ENCODE measurements around the gene PUS3. TPM values are rescaled to one million over a fixed set of nuclear protein-coding genes. Genes with fewer than 3 reads are reported as not detected.

The PUS3 gene
- total and polyA plus RNA-seq, 4 donors = 8.0 to 9.4 (median 8.5) TPM

- intact Hi-C loops (cut with DNase I) = loop anchor here in 1 of 2 donors (1.0 kb wide), 1 partner anchor 252 kb away; no protein-coding TSS in a partner anchor
- Histone ChIP-seq H3K4me1 (ENCODE audit: control insufficient read depth in 1 of 2, insufficient read depth in 2 of 2, low read length in 2 of 2) (no peaks in the 10 kb centered on the region), H3K9me3 (ENCODE audit: control insufficient read depth, low read length) (no peaks in the 10 kb centered on the region), H3K27ac (ENCODE audit: low read depth in 1 of 2, low read length in 2 of 2) (no peak overlapping the region), H3K36me3 (ENCODE audit: control insufficient read depth in 1 of 2, insufficient read depth in 2 of 2, low read length in 1 of 2) (no peaks in the 10 kb centered on the region), H3K27me3 (ENCODE audit: control insufficient read depth in 1 of 2, insufficient read depth in 2 of 2, low read length in 1 of 2) (no peaks in the 10 kb centered on the region), H3K4me3 (ENCODE audit: low read length in 2 of 2) (no peak overlapping the region)
- ATAC-seq (ENCODE audit: low FRiP score) = no peak
- WGBS, 2 donors = 33 to 36% methylated on average over 20 of the region's 20 CpGs
- DNase-seq = peak; percentile 55 to 79
These were observed 38.9 kb upstream of the PUS3 start for GRCh38 chr11:125941619-125942611.

- H3K36me3 ChIP-seq (ENCODE audit: control insufficient read depth in 1 of 2, insufficient read depth in 2 of 2, low read length in 1 of 2) = no peaks in the 10 kb centered on the region
- no peak overlapping the region for H3K27ac ChIP-seq (ENCODE audit: low read depth in 1 of 2, low read length in 2 of 2)
- no peak overlapping the region for H3K4me3 ChIP-seq (ENCODE audit: low read length in 2 of 2)
- DNase-seq (no peak), ATAC-seq (ENCODE audit: low FRiP score) (no peak)
- H3K4me1 ChIP-seq (ENCODE audit: control insufficient read depth in 1 of 2, insufficient read depth in 2 of 2, low read length in 2 of 2) = no peaks in the 10 kb centered on the region
- 91 to 92% methylated on average over 4 of the region's 4 CpGs for WGBS, 2 donors
- intact Hi-C loops (cut with DNase I) = no loop called here
- H3K27me3 ChIP-seq (ENCODE audit: control insufficient read depth in 1 of 2, insufficient read depth in 2 of 2, low read length in 1 of 2) = no peaks in the 10 kb centered on the region
- H3K9me3 ChIP-seq (ENCODE audit: control insufficient read depth, low read length) = no peaks in the 10 kb centered on the region
These were observed 38.2 kb upstream of the PUS3 start for GRCh38 chr11:125941267-125941618.

- Histone ChIP-seq H3K9me3 (ENCODE audit: control insufficient read depth, low read length) (no peaks in the 10 kb centered on the region), H3K27me3 (ENCODE audit: control insufficient read depth in 1 of 2, insufficient read depth in 2 of 2, low read length in 1 of 2) (no peaks in the 10 kb centered on the region), H3K4me1 (ENCODE audit: control insufficient read depth in 1 of 2, insufficient read depth in 2 of 2, low read length in 2 of 2) (no peaks in the 10 kb centered on the region), H3K4me3 (ENCODE audit: low read length in 2 of 2) (no peak overlapping the region), H3K27ac (ENCODE audit: low read depth in 1 of 2, low read length in 2 of 2) (no peak overlapping the region), H3K36me3 (ENCODE audit: control insufficient read depth in 1 of 2, insufficient read depth in 2 of 2, low read length in 1 of 2) (no peaks in the 10 kb centered on the region)
- WGBS, 2 donors = 93% methylated on average over 4 of the region's 4 CpGs
- ATAC-seq (ENCODE audit: low FRiP score) (no peak), DNase-seq (peak in 1 of 2 donors; percentile 26)
- intact Hi-C loops (cut with DNase I) = no loop called here
These were observed 37.1 kb upstream of the PUS3 start for GRCh38 chr11:125940145-125940544.

- Histone ChIP-seq H3K9me3 (ENCODE audit: control insufficient read depth, low read length) (no peaks in the 10 kb centered on the region), H3K27ac (ENCODE audit: low read depth in 1 of 2, low read length in 2 of 2) (no peak overlapping the region), H3K27me3 (ENCODE audit: control insufficient read depth in 1 of 2, insufficient read depth in 2 of 2, low read length in 1 of 2) (no peaks in the 10 kb centered on the region), H3K4me3 (ENCODE audit: low read length in 2 of 2) (no peak overlapping the region), H3K4me1 (ENCODE audit: control insufficient read depth in 1 of 2, insufficient read depth in 2 of 2, low read length in 2 of 2) (no peaks in the 10 kb centered on the region), H3K36me3 (ENCODE audit: control insufficient read depth in 1 of 2, insufficient read depth in 2 of 2, low read length in 1 of 2) (no peaks in the 10 kb centered on the region)
- WGBS, 2 donors = 37 to 39% methylated on average over 4 of the region's 4 CpGs
- intact Hi-C loops (cut with DNase I) = no loop called here
- ATAC-seq (ENCODE audit: low FRiP score) (peak; percentile 43), DNase-seq (peak in 1 of 2 donors; percentile 64)
These were observed 36.1 kb upstream of the PUS3 start for GRCh38 chr11:125939081-125939521.

- DNase-seq = no peak
These were observed 35.4 kb upstream of the PUS3 start for GRCh38 chr11:125938418-125938817.

GRCh38 chr11:125935618-125936199 lies 32.7 kb upstream of the PUS3 start:
- Histone ChIP-seq H3K9me3 (ENCODE audit: control insufficient read depth, low read length) (no peaks in the 10 kb centered on the region), H3K36me3 (ENCODE audit: control insufficient read depth in 1 of 2, insufficient read depth in 2 of 2, low read length in 1 of 2) (no peaks in the 10 kb centered on the region), H3K27ac (ENCODE audit: low read depth in 1 of 2, low read length in 2 of 2) (no peak overlapping the region), H3K4me3 (ENCODE audit: low read length in 2 of 2) (no peak overlapping the region), H3K27me3 (ENCODE audit: control insufficient read depth in 1 of 2, insufficient read depth in 2 of 2, low read length in 1 of 2) (no peaks in the 10 kb centered on the region), H3K4me1 (ENCODE audit: control insufficient read depth in 1 of 2, insufficient read depth in 2 of 2, low read length in 2 of 2) (no peaks in the 10 kb centered on the region)
- WGBS, 2 donors = 65 to 69% methylated on average over 12 of the region's 12 CpGs
- intact Hi-C loops (cut with DNase I) = no loop called here
- no peak for DNase-seq
- ATAC-seq (ENCODE audit: low FRiP score) = no peak

More at GRCh38 chr11:125938418-125938817, 35.4 kb upstream of the PUS3 start:
- Histone ChIP-seq H3K9me3 (ENCODE audit: control insufficient read depth, low read length) (no peaks in the 10 kb centered on the region), H3K36me3 (ENCODE audit: control insufficient read depth in 1 of 2, insufficient read depth in 2 of 2, low read length in 1 of 2) (no peaks in the 10 kb centered on the region), H3K27me3 (ENCODE audit: control insufficient read depth in 1 of 2, insufficient read depth in 2 of 2, low read length in 1 of 2) (no peaks in the 10 kb centered on the region), H3K4me1 (ENCODE audit: control insufficient read depth in 1 of 2, insufficient read depth in 2 of 2, low read length in 2 of 2) (no peaks in the 10 kb centered on the region), H3K4me3 (ENCODE audit: low read length in 2 of 2) (no peak overlapping the region), H3K27ac (ENCODE audit: low read depth in 1 of 2, low read length in 2 of 2) (no peak overlapping the region)
- 90% methylated on average over 5 of the region's 5 CpGs for WGBS, 2 donors
- no peak for ATAC-seq (ENCODE audit: low FRiP score)
- intact Hi-C loops (cut with DNase I) = no loop called here

GRCh38 chr11:125935056-125935455 lies 32.0 kb upstream of the PUS3 start:
- no peaks in the 10 kb centered on the region for H3K9me3 ChIP-seq (ENCODE audit: control insufficient read depth, low read length)
- intact Hi-C loops (cut with DNase I) = no loop called here
- ATAC-seq (ENCODE audit: low FRiP score) (no peak), DNase-seq (no peak)
- WGBS, 2 donors = 93 to 94% methylated on average over 2 of the region's 2 CpGs
- H3K27ac ChIP-seq (ENCODE audit: low read depth in 1 of 2, low read length in 2 of 2) = no peak overlapping the region
- no peak overlapping the region for H3K4me3 ChIP-seq (ENCODE audit: low read length in 2 of 2)
- no peaks in the 10 kb centered on the region for H3K4me1 ChIP-seq (ENCODE audit: control insufficient read depth in 1 of 2, insufficient read depth in 2 of 2, low read length in 2 of 2)
- no peaks in the 10 kb centered on the region for H3K36me3 ChIP-seq (ENCODE audit: control insufficient read depth in 1 of 2, insufficient read depth in 2 of 2, low read length in 1 of 2)
- H3K27me3 ChIP-seq (ENCODE audit: control insufficient read depth in 1 of 2, insufficient read depth in 2 of 2, low read length in 1 of 2) = no peaks in the 10 kb centered on the region

- Histone ChIP-seq H3K4me1 (ENCODE audit: control insufficient read depth in 1 of 2, insufficient read depth in 2 of 2, low read length in 2 of 2) (no peaks in the 10 kb centered on the region), H3K27ac (ENCODE audit: low read depth in 1 of 2, low read length in 2 of 2) (no peak overlapping the region), H3K27me3 (ENCODE audit: control insufficient read depth in 1 of 2, insufficient read depth in 2 of 2, low read length in 1 of 2) (no peaks in the 10 kb centered on the region), H3K36me3 (ENCODE audit: control insufficient read depth in 1 of 2, insufficient read depth in 2 of 2, low read length in 1 of 2) (no peaks in the 10 kb centered on the region), H3K9me3 (ENCODE audit: control insufficient read depth, low read length) (no peaks in the 10 kb centered on the region), H3K4me3 (ENCODE audit: low read length in 2 of 2) (no peak overlapping the region)
- ATAC-seq (ENCODE audit: low FRiP score) (no peak), DNase-seq (no peak)
- WGBS, 2 donors = 90 to 95% methylated on average over 8 of the region's 8 CpGs
- intact Hi-C loops (cut with DNase I) = no loop called here
These were observed 31.5 kb upstream of the PUS3 start for GRCh38 chr11:125934473-125934872.

Measured in aorta (tissue), 5 donors.